Kidney epithelial cell (primary cell): Measurements from ENCODE around the gene COP1. TPM values are rescaled to one million over a fixed set of nuclear protein-coding genes. Genes with fewer than 3 reads are reported as not detected.

Experiments
- DNase-seq: peaks from one replicate; pipeline ENCODE4 v3.0.0-alpha.2; 2010; ENCODE audit warnings: low read depth
- H3K27me3 ChIP-seq: 2 replicates; pipeline ENCODE4 v1.6.0; 2011; ENCODE audit warnings: low read length; ENCODE audit not compliant: control insufficient read depth, insufficient read depth
- H3K36me3 ChIP-seq: 2 replicates; pipeline ENCODE4 v1.5.1; 2011; ENCODE audit warnings: low read length; ENCODE audit not compliant: control insufficient read depth, insufficient read depth
- H3K4me3 ChIP-seq: 2 replicates; pipeline ENCODE4 v1.5.1; 2011; ENCODE audit warnings: low read depth, mild to moderate bottlenecking, control low read depth, low read length
- CTCF ChIP-seq: IDR thresholded peaks from 2 replicates; pipeline ENCODE4 v1.5.1; 2011; ENCODE audit warnings: mild to moderate bottlenecking, moderate library complexity, low read length, control low read depth, inconsistent platforms; ENCODE audit not compliant: insufficient read depth, poor library complexity, severe bottlenecking
- total RNA-seq: library from RNA; depleted of rRNA; stranded (reverse); fragments of >200 nt; gene quantifications from 2 replicates; pipeline ENCODE4 v1.2.3, GENCODE V29; 2015

Gene COP1
- total RNA-seq, 1 donor from 2014 or later = 74.2 TPM

- no peak overlapping the region for H3K4me3 ChIP-seq
- H3K36me3 ChIP-seq = no peaks in the 10 kb centered on the region
- no peak for DNase-seq
- H3K27me3 ChIP-seq = no peaks in the 10 kb centered on the region
- TF ChIP-seq CTCF = no peak
These were observed 230.0 kb downstream of the COP1 start for GRCh38 chr1:175976865-175977642.

GRCh38 chr1:175969231-175969630 lies 237.9 kb downstream of the COP1 start:
- H3K27me3 ChIP-seq = no peaks in the 10 kb centered on the region
- no peak for DNase-seq
- no peaks in the 10 kb centered on the region for H3K36me3 ChIP-seq
- H3K4me3 ChIP-seq = no peak overlapping the region
- TF ChIP-seq CTCF = no peak

- no peak for DNase-seq
- Histone ChIP-seq H3K27me3 (no peaks in the 10 kb centered on the region), H3K4me3 (no peak overlapping the region), H3K36me3 (no peaks in the 10 kb centered on the region)
- TF ChIP-seq CTCF = no peak
These were observed 238.5 kb downstream of the COP1 start for GRCh38 chr1:175968486-175969172.

GRCh38 chr1:175963740-175964139 lies 243.3 kb downstream of the COP1 start:
- DNase-seq = no peak
- Histone ChIP-seq H3K4me3 (no peak overlapping the region), H3K36me3 (no peaks in the 10 kb centered on the region), H3K27me3 (no peaks in the 10 kb centered on the region)
- TF ChIP-seq CTCF = no peak

- Histone ChIP-seq H3K4me3 (no peak overlapping the region), H3K36me3 (no peaks in the 10 kb centered on the region), H3K27me3 (no peaks in the 10 kb centered on the region)
- no peak for TF ChIP-seq CTCF
- DNase-seq = no peak
These were observed 246.9 kb downstream of the COP1 start for GRCh38 chr1:175960169-175960568.
